WTC11 (cell line): ENCODE data around the gene AK6.

Source experiments
- ATF1 ChIP-seq: sonication (generic); formaldehyde crosslinking; IDR thresholded peaks from 2 replicates; pipeline ENCODE4 v1.8.1; 2023; ENCODE audit warnings: mild to moderate bottlenecking, moderate library complexity, missing genetic modification reagents
- ESRRA ChIP-seq: sonication (generic); formaldehyde crosslinking; IDR thresholded peaks from 2 replicates; pipeline ENCODE4 v1.8.1; 2022; ENCODE audit warnings: mild to moderate bottlenecking, missing genetic modification reagents, borderline replicate concordance
- TF ChIP-seq, protein P1 (sequence below): fragments of 200-600 bp; IDR thresholded peaks from 2 replicates; pipeline ENCODE4 v1.8.0; 2022; ENCODE audit warnings: antibody characterized with exemption
- TF ChIP-seq, protein P2 (sequence below): sonication (generic); formaldehyde crosslinking; IDR thresholded peaks from 2 replicates; pipeline ENCODE4 v1.8.1; 2022; ENCODE audit warnings: low read depth, mild to moderate bottlenecking, moderate library complexity, missing genetic modification reagents, borderline replicate concordance
- TF ChIP-seq, protein P3 (sequence below): sonication (generic); formaldehyde crosslinking; conservative IDR thresholded peaks from 2 replicates; pipeline ENCODE4 v1.8.1; 2022; ENCODE audit warnings: mild to moderate bottlenecking, missing genetic modification reagents

DNA sequence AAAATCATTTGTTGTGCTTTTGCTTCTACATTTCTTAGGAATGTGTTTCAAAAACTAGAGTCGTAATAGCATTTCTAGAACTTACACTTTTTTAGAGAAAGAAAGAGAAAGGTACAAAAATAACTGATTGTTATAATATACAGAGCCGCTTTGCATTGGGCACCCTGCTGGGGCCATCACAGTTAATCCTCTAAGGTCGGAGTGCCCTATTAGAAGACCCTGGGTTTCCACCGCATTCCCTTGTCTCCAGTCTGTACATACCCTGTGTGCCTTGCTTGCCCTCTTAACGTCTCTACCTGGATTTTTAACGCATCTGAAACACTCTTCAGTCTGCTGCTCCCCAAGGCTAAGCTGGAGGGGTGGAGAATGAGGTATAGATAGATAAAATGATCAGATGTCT lies 46.9 kb upstream of the AK6 start:
- TF ChIP-seq, protein P1, sequence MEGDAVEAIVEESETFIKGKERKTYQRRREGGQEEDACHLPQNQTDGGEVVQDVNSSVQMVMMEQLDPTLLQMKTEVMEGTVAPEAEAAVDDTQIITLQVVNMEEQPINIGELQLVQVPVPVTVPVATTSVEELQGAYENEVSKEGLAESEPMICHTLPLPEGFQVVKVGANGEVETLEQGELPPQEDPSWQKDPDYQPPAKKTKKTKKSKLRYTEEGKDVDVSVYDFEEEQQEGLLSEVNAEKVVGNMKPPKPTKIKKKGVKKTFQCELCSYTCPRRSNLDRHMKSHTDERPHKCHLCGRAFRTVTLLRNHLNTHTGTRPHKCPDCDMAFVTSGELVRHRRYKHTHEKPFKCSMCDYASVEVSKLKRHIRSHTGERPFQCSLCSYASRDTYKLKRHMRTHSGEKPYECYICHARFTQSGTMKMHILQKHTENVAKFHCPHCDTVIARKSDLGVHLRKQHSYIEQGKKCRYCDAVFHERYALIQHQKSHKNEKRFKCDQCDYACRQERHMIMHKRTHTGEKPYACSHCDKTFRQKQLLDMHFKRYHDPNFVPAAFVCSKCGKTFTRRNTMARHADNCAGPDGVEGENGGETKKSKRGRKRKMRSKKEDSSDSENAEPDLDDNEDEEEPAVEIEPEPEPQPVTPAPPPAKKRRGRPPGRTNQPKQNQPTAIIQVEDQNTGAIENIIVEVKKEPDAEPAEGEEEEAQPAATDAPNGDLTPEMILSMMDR, result no peak
- TF ChIP-seq ESRRA (no peak), ATF1 (CRISPR knock-in tag) (no peak)
- TF ChIP-seq, protein P2, sequence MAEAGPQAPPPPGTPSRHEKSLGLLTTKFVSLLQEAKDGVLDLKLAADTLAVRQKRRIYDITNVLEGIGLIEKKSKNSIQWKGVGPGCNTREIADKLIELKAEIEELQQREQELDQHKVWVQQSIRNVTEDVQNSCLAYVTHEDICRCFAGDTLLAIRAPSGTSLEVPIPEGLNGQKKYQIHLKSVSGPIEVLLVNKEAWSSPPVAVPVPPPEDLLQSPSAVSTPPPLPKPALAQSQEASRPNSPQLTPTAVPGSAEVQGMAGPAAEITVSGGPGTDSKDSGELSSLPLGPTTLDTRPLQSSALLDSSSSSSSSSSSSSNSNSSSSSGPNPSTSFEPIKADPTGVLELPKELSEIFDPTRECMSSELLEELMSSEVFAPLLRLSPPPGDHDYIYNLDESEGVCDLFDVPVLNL (CRISPR knock-in tag), result no peak
- TF ChIP-seq, protein P3, sequence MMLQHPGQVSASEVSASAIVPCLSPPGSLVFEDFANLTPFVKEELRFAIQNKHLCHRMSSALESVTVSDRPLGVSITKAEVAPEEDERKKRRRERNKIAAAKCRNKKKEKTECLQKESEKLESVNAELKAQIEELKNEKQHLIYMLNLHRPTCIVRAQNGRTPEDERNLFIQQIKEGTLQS (CRISPR knock-in tag), result no peak
